Spinal cord (tissue), 10 donors: ENCODE measurements around the gene MTURN. TPM values are rescaled to one million over a fixed set of nuclear protein-coding genes. Genes with fewer than 3 reads are reported as not detected.

Experiments
- DNase-seq, 6 donors: peaks; one replicate each; pipeline versions ENCODE4 v3.0.0 to v3.0.0-alpha.2; 2013 to 2015; ENCODE audit warnings: low spot score in 6 of 6, low read depth in 4 of 6
- H3K27ac ChIP-seq: one replicate; pipeline ENCODE4 v1.5.1; 2013; ENCODE audit warnings: low read depth, low read length, control low read depth
- H3K27me3 ChIP-seq: one replicate; pipeline ENCODE4 v1.6.1; 2013; ENCODE audit warnings: low read length; ENCODE audit not compliant: control insufficient read depth, insufficient read depth
- H3K36me3 ChIP-seq: one replicate; pipeline ENCODE4 v1.6.1; 2013; ENCODE audit warnings: low read length; ENCODE audit not compliant: control insufficient read depth, insufficient read depth
- H3K4me1 ChIP-seq: one replicate; pipeline ENCODE4 v1.6.1; 2013; ENCODE audit warnings: low read length; ENCODE audit not compliant: control insufficient read depth, insufficient read depth
- H3K4me3 ChIP-seq: one replicate; pipeline ENCODE4 v1.5.1; 2013; ENCODE audit warnings: low read depth, low read length, control low read depth
- H3K9me3 ChIP-seq: one replicate; pipeline ENCODE4 v1.6.1; 2013; ENCODE audit warnings: low read length; ENCODE audit not compliant: control insufficient read depth, insufficient read depth
- WGBS: methylation state at CpG from one replicate; pipeline ENCODE4 v1.1.5; 2013; ENCODE audit warnings: missing lambda C conversion rate; ENCODE audit not compliant: insufficient coverage; 5-methylcytosine and 5-hydroxymethylcytosine counted together
- polyA plus RNA-seq, 2 donors: library from polyadenylated mRNA; unstranded; fragments of 120-200 nt; gene quantifications; one replicate each; pipeline ENCODE4 v1.2.1, GENCODE V29; 2013; ENCODE audit not compliant: insufficient read length in 2 of 2
- total RNA-seq, 2 donors: library from RNA; depleted of rRNA in 1 of 2; stranded (reverse); fragments of 120-200 nt in 1 of 2; fragments of >200 nt in 1 of 2; gene quantifications; one replicate each; pipeline versions ENCODE4 v1.2.3 to v1.2.4, GENCODE V29; 2013 to 2014
- donor health status: healthy.

Gene MTURN
- total and polyA plus RNA-seq, 4 donors = 98.3 to 285 (median 194) TPM

- no peaks in the 10 kb centered on the region for H3K27me3 ChIP-seq
- peak overlapping the region; percentile 52 for H3K4me3 ChIP-seq
- peak in 1 of 6 donors; percentile 72 for DNase-seq
- H3K27ac ChIP-seq = peak overlapping the region; percentile 64
- peaks cover 12% of the 10 kb centered on the region for H3K4me1 ChIP-seq
- no peaks in the 10 kb centered on the region for H3K9me3 ChIP-seq
- no peaks in the 10 kb centered on the region for H3K36me3 ChIP-seq
- WGBS = 29% methylated on average over 9 of the region's 13 CpGs
Observed at GRCh38 chr7:30133736-30134610, 813 bp upstream of the MTURN start.

DNA sequence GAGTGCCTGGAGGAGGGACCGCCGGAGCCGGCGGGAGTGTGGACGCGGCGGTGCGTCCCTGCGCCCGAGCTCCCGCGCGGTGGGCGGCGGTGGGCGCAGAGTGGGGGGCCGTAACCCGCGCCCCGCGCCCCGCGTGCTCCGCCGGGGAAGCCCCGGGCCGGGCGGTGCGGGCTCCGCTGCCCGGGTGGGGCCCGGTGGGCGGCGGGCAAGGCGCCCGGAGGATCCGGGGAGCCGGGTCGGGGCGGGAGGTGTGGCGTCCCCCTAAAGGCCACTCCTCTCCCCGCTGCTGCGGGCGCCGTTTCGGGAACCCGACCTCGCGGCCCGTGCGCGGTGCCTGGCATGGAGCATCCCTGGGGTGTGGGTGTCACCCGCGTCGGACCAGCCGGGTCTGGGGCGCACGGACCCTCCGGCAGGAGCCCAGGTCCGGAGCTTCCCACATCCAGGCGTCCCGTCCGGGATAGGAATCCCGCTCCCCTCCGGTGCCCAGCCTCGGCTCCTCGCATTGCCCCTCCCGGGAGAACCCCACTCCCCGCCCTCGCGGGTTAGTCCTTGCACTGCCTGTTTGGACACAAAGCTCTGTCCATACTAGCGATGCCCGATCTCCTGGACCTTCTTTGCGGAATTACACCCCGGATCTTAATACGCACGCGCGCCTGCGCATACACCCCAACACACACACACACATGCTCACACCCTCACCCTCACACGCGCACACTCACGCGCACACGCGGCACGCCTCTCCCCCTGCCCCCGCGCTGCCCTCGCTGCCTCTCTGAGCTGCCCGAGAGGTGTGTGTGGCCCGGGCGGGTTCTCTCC, 723 bp downstream of the MTURN start:
- Histone ChIP-seq H3K27ac (peak overlapping the region; percentile 86), H3K4me1 (peaks cover 18% of the 10 kb centered on the region), H3K4me3 (peak overlapping the region; percentile 90), H3K36me3 (peaks cover 3% of the 10 kb centered on the region), H3K27me3 (no peaks in the 10 kb centered on the region), H3K9me3 (no peaks in the 10 kb centered on the region)
- WGBS = under 1% methylated on average over 93 of the region's 93 CpGs
- DNase-seq = peak in 5 of 6 donors; percentile 57 to 96 (median 76)

GRCh38 chr7:30136117-30136731, 1.4 kb downstream of the MTURN start:
- Histone ChIP-seq H3K27ac (peak overlapping the region; percentile 74), H3K4me3 (peak overlapping the region; percentile 90), H3K27me3 (no peaks in the 10 kb centered on the region), H3K4me1 (peaks cover 18% of the 10 kb centered on the region), H3K36me3 (peaks cover 3% of the 10 kb centered on the region), H3K9me3 (no peaks in the 10 kb centered on the region)
- WGBS = 5% methylated on average over 31 of the region's 36 CpGs
- DNase-seq = peak in 2 of 6 donors; percentile 19 to 27

DNA sequence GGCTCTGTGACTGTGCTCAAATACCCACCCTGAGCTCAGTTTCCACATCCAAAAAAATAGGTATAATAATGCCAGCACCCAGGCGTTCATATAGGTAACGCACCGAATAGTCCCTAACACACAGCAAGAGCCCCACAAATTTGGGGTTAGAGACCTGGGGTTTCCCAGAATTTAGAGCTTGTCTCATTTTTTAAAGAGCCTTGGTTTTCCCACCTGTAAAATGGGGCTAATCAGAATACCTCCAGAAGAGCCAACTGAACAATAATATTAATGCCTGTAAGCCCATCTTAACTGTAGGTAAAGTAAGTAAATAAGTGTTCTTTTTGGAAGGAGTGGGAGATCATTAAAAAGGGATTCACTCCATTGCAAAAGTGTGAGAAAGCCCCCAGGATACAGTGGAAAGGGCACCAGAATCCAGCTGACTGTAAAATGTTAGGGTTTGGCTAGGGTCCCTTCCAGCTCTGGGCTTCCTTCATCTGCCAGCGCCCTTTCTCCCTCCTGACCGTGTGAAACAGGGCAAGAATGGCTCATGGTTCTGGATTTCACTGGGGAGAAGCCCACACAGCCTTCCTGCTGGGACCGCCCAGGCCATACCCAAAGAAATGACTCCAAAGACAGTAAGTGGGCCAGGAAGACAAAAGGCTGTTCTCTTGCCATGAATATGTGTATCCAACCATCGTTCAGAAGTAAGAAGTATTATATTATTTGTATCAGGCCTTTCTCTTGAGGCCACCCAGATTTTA, 2.1 kb downstream of the MTURN start:
- Histone ChIP-seq H3K27ac (no peak overlapping the region), H3K36me3 (peaks cover 3% of the 10 kb centered on the region), H3K4me3 (peak overlapping the region; percentile 90), H3K9me3 (no peaks in the 10 kb centered on the region), H3K4me1 (peaks cover 18% of the 10 kb centered on the region), H3K27me3 (no peaks in the 10 kb centered on the region)
- no peak for DNase-seq
- WGBS = 89% methylated on average over 2 of the region's 7 CpGs

GRCh38 chr7:30139836-30140384, 5.1 kb downstream of the MTURN start:
- Histone ChIP-seq H3K27me3 (no peaks in the 10 kb centered on the region), H3K4me3 (no peak overlapping the region), H3K4me1 (peaks cover 18% of the 10 kb centered on the region), H3K27ac (no peak overlapping the region), H3K36me3 (peaks cover 3% of the 10 kb centered on the region), H3K9me3 (no peaks in the 10 kb centered on the region)
- 52% methylated on average over 3 of the region's 4 CpGs for WGBS
- no peak for DNase-seq

DNA sequence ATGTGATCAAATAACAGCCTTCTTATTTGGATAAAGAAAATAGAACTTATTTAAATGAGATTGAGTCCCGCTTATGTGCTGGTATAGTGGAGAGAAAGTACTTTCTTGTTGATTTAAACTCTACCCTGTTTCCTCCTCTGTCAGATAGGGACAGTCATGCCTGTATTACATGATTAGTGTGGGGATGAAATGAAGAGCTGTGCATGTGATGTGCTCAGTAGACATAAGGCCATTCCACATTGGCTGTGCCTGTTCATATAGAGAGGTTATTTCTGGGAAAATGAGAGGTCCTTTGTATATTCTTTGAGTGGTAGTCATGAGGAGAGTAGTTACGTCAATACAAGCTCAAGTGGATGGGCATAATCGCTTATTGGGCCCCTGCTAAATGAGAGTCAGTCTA, 5.7 kb downstream of the MTURN start:
- Histone ChIP-seq H3K4me1 (peaks cover 18% of the 10 kb centered on the region), H3K36me3 (peaks cover 3% of the 10 kb centered on the region), H3K4me3 (no peak overlapping the region), H3K27me3 (no peaks in the 10 kb centered on the region), H3K27ac (no peak overlapping the region), H3K9me3 (no peaks in the 10 kb centered on the region)
- WGBS = 100% methylated on average over 1 of the region's 3 CpGs
- no peak for DNase-seq

GRCh38 chr7:30142710-30143109, 7.9 kb downstream of the MTURN start:
- peaks cover 6% of the 10 kb centered on the region for H3K4me1 ChIP-seq
- peaks cover 3% of the 10 kb centered on the region for H3K36me3 ChIP-seq
- H3K27me3 ChIP-seq = no peaks in the 10 kb centered on the region
- 89% methylated on average over 4 of the region's 9 CpGs for whole genome bisulfite sequencing
- H3K9me3 ChIP-seq = no peaks in the 10 kb centered on the region
- H3K27ac ChIP-seq = no peak overlapping the region
- DNase-seq = no peak
- no peak overlapping the region for H3K4me3 ChIP-seq

GRCh38 chr7:30143748-30144251, 9.0 kb downstream of the MTURN start:
- no peak overlapping the region for H3K4me3 ChIP-seq
- H3K9me3 ChIP-seq = no peaks in the 10 kb centered on the region
- H3K36me3 ChIP-seq = peaks cover 8% of the 10 kb centered on the region
- peaks cover 6% of the 10 kb centered on the region for H3K4me1 ChIP-seq
- no peak overlapping the region for H3K27ac ChIP-seq
- DNase-seq = peak in 1 of 6 donors; percentile 43
- no peaks in the 10 kb centered on the region for H3K27me3 ChIP-seq
- WGBS = no CpG with 5 or more reads among the region's 1 CpG
